GM12878 (cell line): Measurements from ENCODE around the gene SEMA4G. TPM values are rescaled to one million over a fixed set of nuclear protein-coding genes. Genes with fewer than 3 reads are reported as not detected.

ENCODE experiments used
- ASH2L ChIP-seq: fragments of 300-600, 200-600 bp; sonication (generic); IDR thresholded peaks from 2 replicates; pipeline ENCODE4 v1.6.1; 2017; ENCODE audit warnings: low read depth, mild to moderate bottlenecking, borderline replicate concordance
- CBFB ChIP-seq: IDR thresholded peaks from 2 replicates; pipeline ENCODE4 v1.6.1; 2016; ENCODE audit warnings: antibody characterized with exemption, low read depth
- EGR1 ChIP-seq, 2 experiments: IDR thresholded peaks; 1 replicate in 1 of 2; 2 replicates in 1 of 2; pipeline ENCODE4 v1.6.1; 2011 to 2012; ENCODE audit warnings: low read depth in 2 of 2, low read length in 2 of 2, borderline replicate concordance in 1 of 2, mild to moderate bottlenecking in 1 of 2, moderate library complexity in 1 of 2
- ESRRA ChIP-seq: IDR thresholded peaks from 2 replicates; pipeline ENCODE4 v1.6.1; 2012; ENCODE audit warnings: mild to moderate bottlenecking, low read length, improper control_type of control experiment
- FOS ChIP-seq: IDR thresholded peaks from 3 replicates; pipeline ENCODE4 v1.6.1; 2011; ENCODE audit warnings: borderline replicate concordance; ENCODE audit not compliant: insufficient read length; ENCODE audit errors: extremely low read depth
- FOXM1 ChIP-seq: IDR thresholded peaks from 2 replicates; pipeline ENCODE4 v1.6.1; 2012; ENCODE audit warnings: low read depth, mild to moderate bottlenecking, inconsistent platforms, low read length, moderate library complexity
- IKZF1 ChIP-seq: fragments of 450-650 bp; conservative IDR thresholded peaks from 2 replicates; pipeline ENCODE4 v1.6.1; 2017; ENCODE audit warnings: antibody characterized with exemption, mild to moderate bottlenecking
- KLF5 ChIP-seq: fragments of 450-650 bp; IDR thresholded peaks from 2 replicates; pipeline ENCODE4 v1.6.1; 2014; ENCODE audit warnings: mild to moderate bottlenecking; ENCODE audit not compliant: partially characterized antibody
- LARP7 ChIP-seq: fragments of 450-650 bp; IDR thresholded peaks from 2 replicates; pipeline ENCODE4 v1.6.1; 2017; ENCODE audit warnings: mild to moderate bottlenecking
- MTA3 ChIP-seq: IDR thresholded peaks from 2 replicates; pipeline ENCODE4 v1.6.1; 2012; ENCODE audit warnings: low read length, inconsistent platforms, borderline replicate concordance
- MXI1 ChIP-seq: fragments of 150-350 bp; IDR thresholded peaks from 2 replicates; pipeline ENCODE4 v1.6.1; 2011; ENCODE audit warnings: low read depth, mild to moderate bottlenecking, inconsistent platforms, low read length, improper control_type of control experiment
- MYC ChIP-seq: IDR thresholded peaks from 2 replicates; pipeline ENCODE4 v1.6.1; 2011; ENCODE audit warnings: mild to moderate bottlenecking, low read length, moderate library complexity, inconsistent platforms; ENCODE audit not compliant: insufficient read depth, insufficient replicate concordance, insufficient read length, severe bottlenecking
- NR2F1 ChIP-seq: fragments of 450-650 bp; conservative IDR thresholded peaks from 2 replicates; pipeline ENCODE4 v1.6.1; 2017; ENCODE audit warnings: mild to moderate bottlenecking
- NRF1 ChIP-seq: conservative IDR thresholded peaks from 2 replicates; pipeline ENCODE4 v1.6.1; 2011; ENCODE audit warnings: mild to moderate bottlenecking, low read depth, low read length, improper control_type of control experiment
- RBBP5 ChIP-seq: fragments of 200-600 bp; sonication (generic); conservative IDR thresholded peaks from 2 replicates; pipeline ENCODE4 v1.6.1; 2016
- RELB ChIP-seq: fragments of 450-650 bp; IDR thresholded peaks from 2 replicates; pipeline ENCODE4 v1.6.1; 2017; ENCODE audit warnings: low read depth, mild to moderate bottlenecking, moderate library complexity
- SIX5 ChIP-seq: IDR thresholded peaks from 2 replicates; pipeline ENCODE4 v1.6.1; 2011; ENCODE audit warnings: mild to moderate bottlenecking, low read depth, low read length, moderate library complexity; ENCODE audit not compliant: severe bottlenecking
- SMARCA5 ChIP-seq: fragments of 450-650 bp; IDR thresholded peaks from 2 replicates; pipeline ENCODE4 v1.6.1; 2017; ENCODE audit warnings: mild to moderate bottlenecking
- SMC3 ChIP-seq: IDR thresholded peaks from 2 replicates; pipeline ENCODE4 v1.6.1; 2011; ENCODE audit warnings: low read length, improper control_type of control experiment, borderline replicate concordance
- SREBF1 ChIP-seq: IDR thresholded peaks from 2 replicates; pipeline ENCODE4 v1.6.1; 2012; ENCODE audit warnings: mild to moderate bottlenecking, low read length
- ZBTB33 ChIP-seq: fragments of 450-650 bp; IDR thresholded peaks from 2 replicates; pipeline ENCODE4 v1.6.1; 2017; ENCODE audit warnings: mild to moderate bottlenecking
- ZBTB40 ChIP-seq: fragments of 450-650 bp; IDR thresholded peaks from 2 replicates; pipeline ENCODE4 v1.6.1; 2016; ENCODE audit warnings: mild to moderate bottlenecking, moderate library complexity, borderline replicate concordance
- polyA plus RNA-seq, 11 experiments: library from polyadenylated mRNA; depleted of rRNA in 4 of 11; unstranded in 6 of 11; stranded (reverse) in 5 of 11; fragments of >200 nt; fragmentation: Nextera tagmentation in 4 of 11; fragmentation: Illumina TruSeq in 1 of 11; extraction: Ambion mirVana in 4 of 11; extraction: Trizol in 1 of 11; gene quantifications; 1 replicate in 1 of 11; 2 replicates in 10 of 11; pipeline versions ENCODE4 v1.2.1 to v1.2.3, GENCODE V29; 2011 to 2016; ENCODE audit warnings: inconsistent platforms in 2 of 11, missing spikeins in 2 of 11, low read depth in 1 of 11
- total RNA-seq, 4 experiments: library from RNA; depleted of rRNA in 3 of 4; stranded (reverse); fragments of >200 nt in 3 of 4; fragmentation: Illumina TruSeq in 1 of 4; extraction: Trizol in 1 of 4; gene quantifications; 2 replicates each; pipeline versions ENCODE4 v1.2.1 to v1.2.3, GENCODE V29; 2013 to 2021

The SEMA4G gene
- total and polyA plus RNA-seq, 10 of the 15 experiments (the other 5 are each of a cell fraction or from before 2014, with no cell fraction given), result 0.09 to 2.3 (median 0.44) TPM; not detected in 4

GRCh38 chr10:100986952-100987684 is 17.8 kb downstream of the SEMA4G start, which contains the start of the genes MRPL43 and TWNK (continued):
- TF ChIP-seq ZBTB33 (no peak), MTA3 (no peak), MYC (peak; percentile 81), FOS (no peak), SMC3 (no peak), NRF1 (peak; percentile 47), CBFB (peak; percentile 55; the same call in 1 of the 2 replicates), IKZF1 (peak; percentile 75), ESRRA (no peak), RELB (peak; percentile 78), RBBP5 (0 out of 2 replicates have a peak, but pooled peaks have one; percentile 34), FOXM1 (no peak), SREBF1 (0 out of 2 replicates have a peak, but pooled peaks have one; percentile 50), SIX5 (peak; percentile 54), ZBTB40 (peak; percentile 98), ASH2L (peak; percentile 83; the same call in 1 of the 2 replicates), NR2F1 (peak; percentile 43; the same call in 1 of the 2 replicates), LARP7 (peak; percentile 75), MXI1 (peak; percentile 100), KLF5 (peak; percentile 65), EGR1 (IDR thresholded peaks at IDR 0.05; ENCODE audit: borderline replicate concordance in 1 of 2, low read depth in 2 of 2, low read length in 2 of 2) (peak in 1 of 2 experiments; percentile 13; a peak in 1 of 3 replicates), SMARCA5 (no peak)
